HepG2 (cell line): Measurements from ENCODE around the gene DPM2. TPM values are rescaled to one million over a fixed set of nuclear protein-coding genes. Genes with fewer than 3 reads are reported as not detected.
A peak's percentile ranks its signal among the peaks of the same experiment; 100 is the strongest.

ENCODE experiments used
- ATF3 ChIP-seq: sonication (generic); formaldehyde crosslinking; IDR thresholded peaks from 2 replicates; pipeline ENCODE4 v1.4.0; 2020; ENCODE audit warnings: missing genetic modification reagents
- CCDC6 ChIP-seq: sonication (generic); formaldehyde crosslinking; IDR thresholded peaks from 2 replicates; pipeline ENCODE4 v1.8.1; 2022; ENCODE audit warnings: mild to moderate bottlenecking, missing genetic modification reagents, moderate library complexity
- ETS1 ChIP-seq: sonication (generic); formaldehyde crosslinking; IDR thresholded peaks from 2 replicates; pipeline ENCODE4 v1.4.0; 2020; ENCODE audit warnings: missing genetic modification reagents
- HNRNPH1 ChIP-seq: fragments of 200-400 bp; formaldehyde crosslinking; optimal IDR thresholded peaks from 2 replicates; pipeline ENCODE3; 2017; ENCODE audit warnings: mild to moderate bottlenecking, low read depth, low read length
- HNRNPUL1 ChIP-seq: fragments of 200-400 bp; formaldehyde crosslinking; IDR thresholded peaks from 2 replicates; pipeline ENCODE4 v1.6.1; 2017; ENCODE audit warnings: low read depth, mild to moderate bottlenecking, low read length, moderate library complexity
- HOXA9 ChIP-seq: sonication (generic); formaldehyde crosslinking; IDR thresholded peaks from 2 replicates; pipeline ENCODE4 v1.8.1; 2022; ENCODE audit warnings: missing genetic modification reagents, mild to moderate bottlenecking, moderate library complexity, borderline replicate concordance
- MAF1 ChIP-seq: sonication (generic); formaldehyde crosslinking; IDR thresholded peaks from 2 replicates; pipeline ENCODE4 v1.5.0; 2020; ENCODE audit warnings: missing genetic modification reagents, borderline replicate concordance
- MIXL1 ChIP-seq: IDR thresholded peaks from 2 replicates; pipeline ENCODE4 v1.6.1; 2016
- PHF20 ChIP-seq: sonication (generic); formaldehyde crosslinking; IDR thresholded peaks from 2 replicates; pipeline ENCODE4 v1.5.0; 2020; ENCODE audit warnings: mild to moderate bottlenecking, missing genetic modification reagents
- PRPF4 ChIP-seq: fragments of 200-400 bp; formaldehyde crosslinking; IDR thresholded peaks from 2 replicates; pipeline ENCODE4 v1.6.1; 2016; ENCODE audit warnings: low read length, low read depth; ENCODE audit not compliant: poor library complexity, severe bottlenecking
- RBAK ChIP-seq: sonication (generic); formaldehyde crosslinking; IDR thresholded peaks from 2 replicates; pipeline ENCODE4 v1.5.1; 2020; ENCODE audit warnings: mild to moderate bottlenecking, missing genetic modification reagents
- RELA ChIP-seq: sonication (generic); formaldehyde crosslinking; IDR thresholded peaks from 2 replicates; pipeline ENCODE4 v1.4.0; 2020; ENCODE audit warnings: missing genetic modification reagents
- TFE3 ChIP-seq: IDR thresholded peaks from 2 replicates; pipeline ENCODE4 v1.6.1; 2016
- THYN1 ChIP-seq: sonication (generic); formaldehyde crosslinking; IDR thresholded peaks from 2 replicates; pipeline ENCODE4 v1.8.1; 2023; ENCODE audit warnings: low read depth, mild to moderate bottlenecking, moderate library complexity, missing genetic modification reagents, borderline replicate concordance
- TOE1 ChIP-seq: sonication (generic); formaldehyde crosslinking; IDR thresholded peaks from 2 replicates; pipeline ENCODE4 v1.4.0; 2020; ENCODE audit warnings: mild to moderate bottlenecking, missing genetic modification reagents
- ZMAT3 ChIP-seq: sonication (generic); formaldehyde crosslinking; conservative IDR thresholded peaks from 2 replicates; pipeline ENCODE4 v1.7.0; 2021; ENCODE audit warnings: missing genetic modification reagents
- ZNF230 ChIP-seq: sonication (generic); formaldehyde crosslinking; IDR thresholded peaks from 2 replicates; pipeline ENCODE4 v1.4.0; 2020; ENCODE audit warnings: mild to moderate bottlenecking, missing genetic modification reagents
- ZNF263 ChIP-seq: sonication (generic); formaldehyde crosslinking; IDR thresholded peaks from 2 replicates; pipeline ENCODE4 v1.4.0; 2020; ENCODE audit warnings: missing genetic modification reagents
- ZNF274 ChIP-seq: sonication (generic); formaldehyde crosslinking; IDR thresholded peaks from 2 replicates; pipeline ENCODE4 v1.5.1; 2020; ENCODE audit warnings: mild to moderate bottlenecking, missing genetic modification reagents
- ZNF331 ChIP-seq: sonication (generic); formaldehyde crosslinking; IDR thresholded peaks from 2 replicates; pipeline ENCODE4 v1.4.0; 2020; ENCODE audit warnings: missing genetic modification reagents
- ZNF367 ChIP-seq: sonication (generic); formaldehyde crosslinking; IDR thresholded peaks from 2 replicates; pipeline ENCODE4 v1.4.0; 2020; ENCODE audit warnings: missing genetic modification reagents, borderline replicate concordance
- ZNF432 ChIP-seq: sonication (generic); formaldehyde crosslinking; IDR thresholded peaks from 2 replicates; pipeline ENCODE4 v1.5.0; 2020; ENCODE audit warnings: missing genetic modification reagents, mild to moderate bottlenecking, borderline replicate concordance
- ZNF552 ChIP-seq: sonication (generic); formaldehyde crosslinking; IDR thresholded peaks from 2 replicates; pipeline ENCODE4 v1.9.0; 2022; ENCODE audit warnings: missing genetic modification reagents, mild to moderate bottlenecking, borderline replicate concordance
- ZNF574 ChIP-seq: sonication (generic); formaldehyde crosslinking; IDR thresholded peaks from 2 replicates; pipeline ENCODE4 v1.4.0; 2020; ENCODE audit warnings: missing genetic modification reagents
- ZNF589 ChIP-seq: sonication (generic); formaldehyde crosslinking; conservative IDR thresholded peaks from 2 replicates; pipeline ENCODE4 v1.8.0; 2022; ENCODE audit warnings: mild to moderate bottlenecking, moderate library complexity, missing genetic modification reagents
- ZNF644 ChIP-seq: IDR thresholded peaks from 2 replicates; pipeline ENCODE4 v1.6.1; 2016; ENCODE audit warnings: low read depth
- polyA plus RNA-seq, 8 experiments: library from polyadenylated mRNA; depleted of rRNA in 3 of 8; stranded (reverse) in 7 of 8; unstranded in 1 of 8; fragments of >200 nt; fragmentation: Illumina TruSeq in 4 of 8; extraction: Trizol in 4 of 8; gene quantifications; 2 replicates each; pipeline versions ENCODE4 v1.2.1 to v1.2.3, GENCODE V29; 2011 to 2016; ENCODE audit warnings: low read depth in 4 of 8, missing spikeins in 1 of 8, mixed read lengths in 1 of 8; ENCODE audit not compliant: insufficient read depth in 1 of 8
- total RNA-seq, 5 experiments: library from RNA; depleted of rRNA; stranded (reverse); fragments of >200 nt; fragmentation: Illumina TruSeq; extraction: Trizol; gene quantifications; 2 replicates each; pipeline ENCODE4 v1.2.3, GENCODE V29; 2016; ENCODE audit warnings: low read depth in 1 of 5

The DPM2 gene
- total and polyA plus RNA-seq, 2 of the 13 experiments (the other 11 are each of a cell fraction or from before 2014, with no cell fraction given): 24.8 to 35.3 TPM

- TF ChIP-seq RBAK (CRISPR knock-in tag) (no peak), RELA (CRISPR knock-in tag) (no peak), MIXL1 (CRISPR knock-in tag) (peak; percentile 63; the same call in 1 of the 2 replicates), ZNF331 (CRISPR knock-in tag) (peak; percentile 81), ZNF644 (CRISPR knock-in tag) (no peak), HNRNPUL1 (no peak), HNRNPH1 (no peak), TFE3 (CRISPR knock-in tag) (peak; percentile 88), ZNF589 (CRISPR knock-in tag) (no peak), ZNF432 (CRISPR knock-in tag) (no peak), ZNF367 (no peak), ZNF274 (CRISPR knock-in tag) (peak; percentile 51; the same call in 1 of the 2 replicates), PRPF4 (no peak), MAF1 (no peak), ZMAT3 (CRISPR knock-in tag) (no peak; the same call in 1 of the 2 replicates), THYN1 (CRISPR knock-in tag) (no peak), ZNF230 (CRISPR knock-in tag) (no peak), PHF20 (CRISPR knock-in tag) (no peak), HOXA9 (no peak), ZNF552 (CRISPR knock-in tag) (no peak), TOE1 (CRISPR knock-in tag) (no peak), ZNF574 (CRISPR knock-in tag) (peak; percentile 42; the same call in 1 of the 2 replicates), ATF3 (peak; percentile 99), CCDC6 (CRISPR knock-in tag) (no peak), ZNF263 (CRISPR knock-in tag) (peak; percentile 94), ETS1 (CRISPR knock-in tag) (no peak)
Measured at GRCh38 chr9:127955294-127956015, 17.8 kb upstream of the DPM2 start (continued).
